Natural killer cell (primary cell): ENCODE measurements around the gene GSG1L. TPM values are rescaled to one million over a fixed set of nuclear protein-coding genes. Genes with fewer than 3 reads are reported as not detected.

Experiments
- ATAC-seq, 3 donors: fragments of 150-1000 bp in 2 of 3; fragments of 200-7000 bp in 1 of 3; cut with Tn5 transposase; 1 replicate in 1 of 3; 2 replicates in 2 of 3; pipeline ENCODE4 v1.10.0; 2021; ENCODE audit warnings: mild to moderate bottlenecking in 2 of 3, moderate library complexity in 2 of 3
- DNase-seq, 2 donors: peaks; one replicate each; pipeline versions ENCODE4 v3.0.0 to v3.0.0-alpha.2; 2013 to 2021; ENCODE audit warnings: mixed read lengths in 1 of 2
- H3K27ac ChIP-seq: one replicate; pipeline ENCODE4 v1.5.1; 2013; ENCODE audit warnings: mild to moderate bottlenecking, low read length
- H3K27me3 ChIP-seq: one replicate; pipeline ENCODE4 v1.6.1; 2013; ENCODE audit warnings: low read length; ENCODE audit not compliant: control insufficient read depth, insufficient read depth
- H3K36me3 ChIP-seq: one replicate; pipeline ENCODE4 v1.6.1; 2013; ENCODE audit warnings: low read length; ENCODE audit not compliant: control insufficient read depth, insufficient read depth
- H3K4me1 ChIP-seq: one replicate; pipeline ENCODE4 v1.6.1; 2013; ENCODE audit warnings: low read length; ENCODE audit not compliant: control insufficient read depth, insufficient read depth
- H3K4me3 ChIP-seq: one replicate; pipeline ENCODE4 v1.5.1; 2013; ENCODE audit warnings: low read length
- H3K9me3 ChIP-seq: one replicate; pipeline ENCODE4 v1.6.1; 2013; ENCODE audit warnings: low read length; ENCODE audit not compliant: control insufficient read depth, insufficient read depth
- H3K27ac Mint-ChIP-seq, 2 donors: one replicate each; pipeline ENCODE4 v1.8.0; 2022; ENCODE audit warnings: mild to moderate bottlenecking in 2 of 2, mixed read lengths in 2 of 2, moderate library complexity in 1 of 2
- H3K27me3 Mint-ChIP-seq, 2 donors: one replicate each; pipeline ENCODE4 v1.8.0; 2022; ENCODE audit warnings: low read depth in 2 of 2, mixed read lengths in 2 of 2
- H3K36me3 Mint-ChIP-seq: one replicate; pipeline ENCODE4 v1.8.0; 2022; ENCODE audit warnings: mixed read lengths
- H3K4me1 Mint-ChIP-seq, 2 donors: one replicate each; pipeline ENCODE4 v1.8.0; 2022; ENCODE audit warnings: mixed read lengths in 2 of 2
- H3K4me3 Mint-ChIP-seq: one replicate; pipeline ENCODE4 v1.8.0; 2022; ENCODE audit warnings: mild to moderate bottlenecking, moderate library complexity, mixed read lengths
- H3K9me3 Mint-ChIP-seq, 2 donors: one replicate each; pipeline ENCODE4 v1.8.0; 2022; ENCODE audit warnings: mixed read lengths in 2 of 2
- CTCF ChIP-seq: fragments of 200-600 bp; IDR thresholded peaks from one replicate; pipeline ENCODE4 v1.8.0; 2022; ENCODE audit warnings: antibody characterized with exemption
- WGBS: methylation state at CpG from one replicate; pipeline ENCODE4 v1.1.7; 2013; ENCODE audit warnings: missing lambda C conversion rate; ENCODE audit not compliant: insufficient coverage; 5-methylcytosine and 5-hydroxymethylcytosine counted together
- intact Hi-C: fragments of 100-400 bp; cut with micrococcal nuclease; formaldehyde crosslinking; loops from one replicate; pipeline ENCODE4 v1.14.2; 2022
- total RNA-seq, 4 donors: library from RNA; stranded (reverse); fragments of 120-200 nt in 1 of 4; gene quantifications; one replicate each; pipeline versions ENCODE4 v1.2.3 to v1.2.4, GENCODE V29; 2013 to 2022

GSG1L gene
- total RNA-seq, 3 donors from 2014 or later (not counting 1 experiment from before 2014, with no cell fraction given): 0.25 TPM; not detected in 2

GRCh38 chr16:27826893-27827289, 236.6 kb downstream of the GSG1L start:
- 82% methylated on average over 2 of the region's 2 CpGs for WGBS
- H3K4me1 Mint-ChIP-seq: no peaks in the 10 kb centered on the region

GRCh38 chr16:27826081-27826892, 237.2 kb downstream of the GSG1L start:
- H3K36me3 Mint-ChIP-seq: peaks cover 12% of the 10 kb centered on the region
- ATAC-seq: no peak

More at GRCh38 chr16:27826893-27827289, 236.6 kb downstream of the GSG1L start:
- Mint-ChIP-seq H3K9me3 (peaks cover 0 to 7% of the 10 kb centered on the region in 2 donors), H3K4me3 (no peak overlapping the region), H3K36me3 (peaks cover 12% of the 10 kb centered on the region), H3K27me3 (peaks cover 8 to 19% of the 10 kb centered on the region in 2 donors), H3K27ac (no peak overlapping the region)
- TF ChIP-seq CTCF: no peak
- intact Hi-C loops: no loop called here
- Histone ChIP-seq H3K9me3 (no peaks in the 10 kb centered on the region), H3K4me1 (no peaks in the 10 kb centered on the region), H3K27ac (no peak overlapping the region), H3K27me3 (no peaks in the 10 kb centered on the region), H3K36me3 (no peaks in the 10 kb centered on the region), H3K4me3 (no peak overlapping the region)
- DNase-seq: no peak
- no peak for ATAC-seq

GRCh38 chr16:27824786-27825185, 238.7 kb downstream of the GSG1L start:
- intact Hi-C loops: no loop called here
- H3K4me1 ChIP-seq: no peaks in the 10 kb centered on the region
- no peaks in the 10 kb centered on the region for H3K36me3 ChIP-seq
- H3K27me3 ChIP-seq: no peaks in the 10 kb centered on the region
- Mint-ChIP-seq H3K4me1 (no peaks in the 10 kb centered on the region), H3K27ac (no peak overlapping the region), H3K36me3 (no peaks in the 10 kb centered on the region), H3K4me3 (no peak overlapping the region), H3K9me3 (peaks cover 0 to 4% of the 10 kb centered on the region in 2 donors), H3K27me3 (peaks cover 7 to 8% of the 10 kb centered on the region in 2 donors)
- no peak overlapping the region for H3K27ac ChIP-seq
- DNase-seq: no peak
- no peak overlapping the region for H3K4me3 ChIP-seq
- no peak for TF ChIP-seq CTCF
- ATAC-seq: no peak
- H3K9me3 ChIP-seq: no peaks in the 10 kb centered on the region
- WGBS: 93% methylated on average over 9 of the region's 9 CpGs

More at GRCh38 chr16:27826081-27826892, 237.2 kb downstream of the GSG1L start:
- Mint-ChIP-seq H3K27ac (no peak overlapping the region), H3K9me3 (peaks cover 0 to 7% of the 10 kb centered on the region in 2 donors), H3K4me3 (no peak overlapping the region), H3K27me3 (peaks cover 5 to 15% of the 10 kb centered on the region in 2 donors), H3K4me1 (no peaks in the 10 kb centered on the region)
- no peak for DNase-seq
- no peak for TF ChIP-seq CTCF
- no peaks in the 10 kb centered on the region for H3K4me1 ChIP-seq
- no peaks in the 10 kb centered on the region for H3K36me3 ChIP-seq
- H3K27me3 ChIP-seq: no peaks in the 10 kb centered on the region
- intact Hi-C loops: no loop called here
- H3K9me3 ChIP-seq: no peaks in the 10 kb centered on the region
- no peak overlapping the region for H3K27ac ChIP-seq
- H3K4me3 ChIP-seq: no peak overlapping the region
- WGBS: 86% methylated on average over 12 of the region's 12 CpGs
